ENCODE results near the gene DOK5. TPM values are rescaled to one million over a fixed set of nuclear protein-coding genes. Genes with fewer than 3 reads are reported as not detected.

The DOK5 gene
- total and polyA plus RNA-seq, 2 of the 8 experiments (the other 6 are each of a cell fraction or from before 2014, with no cell fraction given): 8.9 to 15.0 TPM

DNA sequence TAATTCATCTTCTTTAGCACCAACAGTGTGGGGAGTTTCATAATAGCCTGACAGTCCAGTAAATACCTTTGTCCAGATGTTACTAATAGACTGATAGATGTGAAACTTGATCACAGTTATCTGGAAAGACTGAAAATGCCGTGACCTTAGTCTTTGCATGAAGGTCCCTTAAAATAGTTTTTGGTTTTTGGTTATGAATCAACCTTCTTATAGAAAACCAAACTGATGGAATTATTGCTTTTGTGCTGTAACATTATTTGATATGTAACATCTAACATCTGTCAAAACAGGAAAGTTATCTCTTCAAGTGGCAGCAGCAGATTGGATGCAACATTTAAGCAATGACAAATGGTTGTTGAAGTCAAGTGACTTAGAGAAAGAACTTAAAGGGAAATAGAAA lies 190.4 kb downstream of the DOK5 start:
- Histone ChIP-seq H4K8ac (ENCODE audit: extremely low read depth, insufficient read depth, low read length) (no peak overlapping the region), H2BK5ac (ENCODE audit: low read depth, low read length) (no peak overlapping the region), H3K4me3 (ENCODE audit: extremely low read depth in 1 of 4, insufficient read depth in 2 of 4, low read depth in 3 of 4, low read length in 4 of 4) (no peak overlapping the region), H3K18ac (ENCODE audit: extremely low read depth, low read length) (no peak overlapping the region), H3K4me2 (ENCODE audit: insufficient read depth in 1 of 2, low read depth in 2 of 2, low read length in 2 of 2) (no peak overlapping the region), H4K5ac (ENCODE audit: insufficient read length, low read depth, low read length) (no peak overlapping the region), H2AK5ac (ENCODE audit: low read depth, low read length) (no peak overlapping the region), H3K56ac (replicated peaks; ENCODE audit: insufficient read length, low read depth, low read length) (no peak overlapping the region), H3K27ac (ENCODE audit: low read depth, low read length) (no peak overlapping the region), H3K14ac (ENCODE audit: insufficient read length) (no peak overlapping the region), H4K20me1 (replicated peaks in 1 of 2; ENCODE audit: control insufficient read depth in 1 of 2, insufficient read depth in 2 of 2, low read length in 2 of 2) (no peaks in the 10 kb centered on the region), H2BK12ac (ENCODE audit: low read depth, low read length) (no peak overlapping the region), H2AFZ (ENCODE audit: low read length) (no peak overlapping the region), H3K79me2 (ENCODE audit: control insufficient read depth in 1 of 2, insufficient read depth in 2 of 2, low read length in 2 of 2) (no peaks in the 10 kb centered on the region), H4K91ac (replicated peaks; ENCODE audit: insufficient read length, low read length) (no peak overlapping the region), H3K79me1 (ENCODE audit: low read depth, low read length) (no peaks in the 10 kb centered on the region), H2BK20ac (ENCODE audit: low read length) (no peak overlapping the region), H3K9ac (replicated peaks in 1 of 4; ENCODE audit: extremely low read depth in 1 of 4, low read depth in 3 of 4, low read length in 3 of 4) (no peak overlapping the region), H3K23ac (ENCODE audit: insufficient read length) (no peak overlapping the region), H3K36me3 (ENCODE audit: control insufficient read depth in 2 of 4, insufficient read depth in 4 of 4, low read length in 3 of 4) (no peaks in the 10 kb centered on the region), H3K9me3 (ENCODE audit: insufficient read depth in 2 of 2, low read depth in 1 of 2, low read length in 1 of 2) (no peaks in the 10 kb centered on the region), H3K4ac (replicated peaks; ENCODE audit: insufficient read length, low read depth, low read length) (no peak overlapping the region), H3K27me3 (replicated peaks in 1 of 4; ENCODE audit: control insufficient read depth in 3 of 4, extremely low read depth in 1 of 4, insufficient read depth in 3 of 4, low read length in 3 of 4) (peaks cover 2 to 9% (median 4%) of the 10 kb centered on the region in 4 experiments; a peak in 5 of 7 replicates), H3K23me2 (ENCODE audit: low read depth, low read length) (no peaks in the 10 kb centered on the region), H2BK120ac (replicated peaks; ENCODE audit: low read depth, low read length) (no peak overlapping the region), H2BK15ac (ENCODE audit: low read length) (no peak overlapping the region), H3K4me1 (replicated peaks in 1 of 4; ENCODE audit: control insufficient read depth in 3 of 4, insufficient read depth in 4 of 4, low read length in 3 of 4) (peaks cover 0 to 4% (median 3%) of the 10 kb centered on the region in 4 experiments; a peak in 5 of 7 replicates)
- DNase-seq (ENCODE audit: low read depth in 1 of 2, low spot score in 2 of 2) (no peak), FAIRE-seq (no peak)
- ChIA-PET CTCF (ENCODE audit: partially characterized antibody) (interaction anchor here (0.6 to 1.2 kb wide), 2 partner anchors 9 to 19 kb away, joined by 3 read pairs; no protein-coding TSS in a partner anchor), POLR2A (ENCODE audit: partially characterized antibody) (no interaction called here)
- 93% methylated on average over 1 of the region's 1 CpG; no CpG with 5 or more reads in 1 of the 2 experiments for WGBS, 2 experiments (ENCODE audit: extremely low coverage in 1 of 2, insufficient coverage in 1 of 2, insufficient read length in 1 of 2, insufficient replicate concordance in 2 of 2, low coverage in 1 of 2, low lambda C conversion rate in 2 of 2, missing lambda C conversion rate in 1 of 2)
- TF ChIP-seq CREB1 (IDR thresholded peaks at IDR 0.05) (no peak), MAX (IDR thresholded peaks at IDR 0.05) (no peak), TAF7 (optimal IDR thresholded peaks at IDR 0.05; ENCODE audit: borderline replicate concordance, low read depth, low read length) (no peak), KDM5A (IDR thresholded peaks at IDR 0.05; ENCODE audit: low read length) (no peak), SIN3A (conservative IDR thresholded peaks at IDR 0.05 in 1 of 2, IDR thresholded peaks at IDR 0.05 in 1 of 2; ENCODE audit: low read depth in 1 of 2, low read length in 2 of 2) (no peak), SIX5 (IDR thresholded peaks at IDR 0.05; ENCODE audit: low read depth, low read length) (no peak), ASH2L (IDR thresholded peaks at IDR 0.05; ENCODE audit: low read length) (no peak), POU5F1 (IDR thresholded peaks at IDR 0.05; ENCODE audit: low read depth, low read length) (no peak), EGR1 (IDR thresholded peaks at IDR 0.05; ENCODE audit: borderline replicate concordance, low read depth, low read length) (no peak), RBBP5 (IDR thresholded peaks at IDR 0.05; ENCODE audit: borderline replicate concordance, low read depth, low read length) (no peak), ATF2 (IDR thresholded peaks at IDR 0.05; ENCODE audit: low read length) (no peak), RAD21 (IDR thresholded peaks at IDR 0.05 in 1 of 2, conservative IDR thresholded peaks at IDR 0.05 in 1 of 2; ENCODE audit: low read depth in 2 of 2, low read length in 2 of 2) (no peak)
